Measurements from ENCODE around the gene WT1.

- TF ChIP-seq, protein P1, sequence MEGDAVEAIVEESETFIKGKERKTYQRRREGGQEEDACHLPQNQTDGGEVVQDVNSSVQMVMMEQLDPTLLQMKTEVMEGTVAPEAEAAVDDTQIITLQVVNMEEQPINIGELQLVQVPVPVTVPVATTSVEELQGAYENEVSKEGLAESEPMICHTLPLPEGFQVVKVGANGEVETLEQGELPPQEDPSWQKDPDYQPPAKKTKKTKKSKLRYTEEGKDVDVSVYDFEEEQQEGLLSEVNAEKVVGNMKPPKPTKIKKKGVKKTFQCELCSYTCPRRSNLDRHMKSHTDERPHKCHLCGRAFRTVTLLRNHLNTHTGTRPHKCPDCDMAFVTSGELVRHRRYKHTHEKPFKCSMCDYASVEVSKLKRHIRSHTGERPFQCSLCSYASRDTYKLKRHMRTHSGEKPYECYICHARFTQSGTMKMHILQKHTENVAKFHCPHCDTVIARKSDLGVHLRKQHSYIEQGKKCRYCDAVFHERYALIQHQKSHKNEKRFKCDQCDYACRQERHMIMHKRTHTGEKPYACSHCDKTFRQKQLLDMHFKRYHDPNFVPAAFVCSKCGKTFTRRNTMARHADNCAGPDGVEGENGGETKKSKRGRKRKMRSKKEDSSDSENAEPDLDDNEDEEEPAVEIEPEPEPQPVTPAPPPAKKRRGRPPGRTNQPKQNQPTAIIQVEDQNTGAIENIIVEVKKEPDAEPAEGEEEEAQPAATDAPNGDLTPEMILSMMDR (IDR thresholded peaks at IDR 0.05): peak in 4 of 6 experiments; percentile 19 to 46 (median 42)
- no peak for TF ChIP-seq POLR2A (IDR thresholded peaks at IDR 0.05)
Observed at GRCh38 chr11:32374261-32374711, 61.1 kb downstream of the WT1 start.
